Activated CD4-positive, CD25-positive, alpha-beta regulatory T cell treated with anti-CD3 and anti-CD28 coated beads, Interleukin-2, amount 50 U/mL, for 72 hours (primary cell): ENCODE measurements around the gene TUFT1.

Experiments used
- DNase-seq: peaks from one replicate; pipeline ENCODE4 v3.0.0; 2021

Gene TUFT1

GRCh38 chr1:151619489-151620093 is 79.5 kb downstream of the TUFT1 start:
- DNase-seq = no peak

GRCh38 chr1:151620286-151620685 is 80.2 kb downstream of the TUFT1 start:
- DNase-seq = no peak

- no peak for DNase-seq
Measured at GRCh38 chr1:151621351-151621750, 81.2 kb downstream of the TUFT1 start.

GRCh38 chr1:151624783-151625182 is 84.7 kb downstream of the TUFT1 start:
- DNase-seq = no peak

- DNase-seq = no peak
Measured at GRCh38 chr1:151626740-151627334, 86.7 kb downstream of the TUFT1 start.

- no peak for DNase-seq
Measured at GRCh38 chr1:151629278-151629677, 89.2 kb downstream of the TUFT1 start.
